ENCODE measurements around the gene TP53RK.
"Not testable (repeated sequence)": the region's sequence is repeated elsewhere in the genome, so short reads cannot be mapped to it uniquely, and the experiment has no call there.

TP53RK gene

GRCh38 chr20:46682063-46682821, 7.0 kb downstream of the TP53RK start:
- TF ChIP-seq CTCF (IDR thresholded peaks at IDR 0.05; ENCODE audit: extremely low read depth, missing control alignments): no peak
- no peak for DNase-seq (ENCODE audit: low spot score)

GRCh38 chr20:46681032-46681854, 8.0 kb downstream of the TP53RK start:
- DNase-seq (ENCODE audit: low spot score): peak; percentile 71

GRCh38 chr20:46680684-46681031, 8.6 kb downstream of the TP53RK start:
- no peak for TF ChIP-seq CTCF (IDR thresholded peaks at IDR 0.05; ENCODE audit: extremely low read depth, missing control alignments)
- no peak for DNase-seq (ENCODE audit: low spot score)

More at GRCh38 chr20:46681032-46681854, 8.0 kb downstream of the TP53RK start:
- peak; percentile 69 for TF ChIP-seq CTCF (IDR thresholded peaks at IDR 0.05; ENCODE audit: extremely low read depth, missing control alignments)

GRCh38 chr20:46678516-46678915, 10.7 kb downstream of the TP53RK start:
- TF ChIP-seq CTCF (IDR thresholded peaks at IDR 0.05; ENCODE audit: extremely low read depth, missing control alignments): no peak
- DNase-seq (ENCODE audit: low spot score): no peak

GRCh38 chr20:46677608-46678007, 11.6 kb downstream of the TP53RK start:
- no peak for TF ChIP-seq CTCF (IDR thresholded peaks at IDR 0.05; ENCODE audit: extremely low read depth, missing control alignments)
- no peak for DNase-seq (ENCODE audit: low spot score)

- not testable (repeated sequence) for DNase-seq (ENCODE audit: low spot score)
These were observed 12.5 kb downstream of the TP53RK start for GRCh38 chr20:46676649-46677316.

- DNase-seq (ENCODE audit: low spot score): no peak
- no peak for TF ChIP-seq CTCF (IDR thresholded peaks at IDR 0.05; ENCODE audit: extremely low read depth, missing control alignments)
These were observed 14.8 kb downstream of the TP53RK start for GRCh38 chr20:46674253-46675083.
